ENCODE results near the gene ASB1. TPM values are rescaled to one million over a fixed set of nuclear protein-coding genes. Genes with fewer than 3 reads are reported as not detected.
A peak's percentile ranks its signal among the peaks of the same experiment; 100 is the strongest.

The ASB1 gene
- total and polyA plus RNA-seq, 9 of the 15 experiments (the other 6 are each of a cell fraction or from before 2014, with no cell fraction given), result 6.3 to 37.7 (median 23.9) TPM

- TF ChIP-seq REST (IDR thresholded peaks at IDR 0.05; ENCODE audit: borderline replicate concordance) (no peak), REST (CRISPR knock-in tag; IDR thresholded peaks at IDR 0.05; ENCODE audit: low read depth) (no peak), ZZZ3 (IDR thresholded peaks at IDR 0.05) (no peak), YY1 (IDR thresholded peaks at IDR 0.05; ENCODE audit: borderline replicate concordance in 1 of 3, control insufficient read depth in 1 of 3, extremely low read depth in 1 of 3, insufficient read depth in 3 of 3, insufficient read length in 1 of 3, insufficient replicate concordance in 2 of 3, low read depth in 1 of 3, low read length in 2 of 3) (no peak), NCOA4 (IDR thresholded peaks at IDR 0.05; ENCODE audit: partially characterized antibody) (no peak), ERF (CRISPR knock-in tag; IDR thresholded peaks at IDR 0.05) (no peak), NELFE (IDR thresholded peaks at IDR 0.05; ENCODE audit: insufficient read depth, insufficient read length) (no peak), HDAC6 (IDR thresholded peaks at IDR 0.05; ENCODE audit: low read depth, low read length) (no peak), SRSF1 (IDR thresholded peaks at IDR 0.05; ENCODE audit: low read depth, low read length) (no peak), MTA1 (IDR thresholded peaks at IDR 0.05; ENCODE audit: borderline replicate concordance) (no peak), HNRNPH1 (optimal IDR thresholded peaks at IDR 0.05; ENCODE audit: low read depth, low read length) (no peak), TSC22D4 (tag; IDR thresholded peaks at IDR 0.05) (no peak), ZNF354B (CRISPR knock-in tag; IDR thresholded peaks at IDR 0.05) (no peak), ARHGAP35 (IDR thresholded peaks at IDR 0.05; ENCODE audit: partially characterized antibody) (no peak), NFIC (IDR thresholded peaks at IDR 0.05) (peak; percentile 85), FOXO4 (CRISPR knock-in tag; IDR thresholded peaks at IDR 0.05) (no peak), RB1 (IDR thresholded peaks at IDR 0.05; ENCODE audit: low read depth) (no peak)
These were observed 5.6 kb upstream of the ASB1 start (continued) for GRCh38 chr2:238420878-238421694.
